ENCODE measurements around the gene CNIH3. TPM values are rescaled to one million over a fixed set of nuclear protein-coding genes. Genes with fewer than 3 reads are reported as not detected.

Gene CNIH3
- total RNA-seq, 1 donor from 2014 or later: 3.2 TPM

GRCh38 chr1:224722838-224723237 is 106.7 kb downstream of the CNIH3 start:
- DNase-seq: no peak

GRCh38 chr1:224724566-224724965 is 108.4 kb downstream of the CNIH3 start:
- no peak for DNase-seq

DNA sequence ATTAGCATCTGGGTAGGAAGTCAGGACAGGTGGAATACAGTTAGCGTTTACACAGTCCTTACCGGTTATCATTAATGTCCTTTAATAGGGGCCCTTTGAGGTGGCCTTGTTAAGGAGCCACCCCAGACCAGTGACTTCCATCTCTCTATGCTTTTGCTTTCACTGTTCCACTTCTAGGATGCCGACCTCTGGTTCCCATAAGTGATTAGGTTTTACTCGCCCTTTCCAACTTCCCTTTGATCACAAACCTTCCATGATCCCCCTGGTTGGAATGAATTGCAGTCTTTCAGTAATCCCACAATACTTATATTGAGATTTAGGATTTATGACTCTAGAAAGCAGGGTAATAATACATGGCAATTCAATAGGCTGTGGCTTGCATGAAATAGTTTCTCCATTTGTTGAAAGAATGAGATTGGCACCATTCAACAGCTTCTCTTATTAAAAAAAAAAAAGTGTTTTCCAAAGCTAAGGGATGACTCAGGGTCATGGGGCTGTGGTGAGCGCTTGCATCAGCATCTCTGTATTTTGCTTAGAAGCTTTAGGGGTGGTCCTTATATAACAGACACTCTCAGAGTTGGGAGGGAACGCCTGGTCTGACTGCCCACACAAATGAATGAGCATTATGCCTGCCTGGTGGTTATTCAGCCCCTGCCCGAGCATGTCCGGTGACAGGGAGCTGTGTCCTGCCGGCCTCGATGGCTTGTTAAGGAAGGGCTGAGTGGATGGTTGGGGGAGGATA is 110.5 kb downstream of the CNIH3 start:
- DNase-seq: no peak

- no peak for DNase-seq
Measured at GRCh38 chr1:224727351-224728289, 111.5 kb downstream of the CNIH3 start.

GRCh38 chr1:224730540-224730939 is 114.4 kb downstream of the CNIH3 start:
- DNase-seq: no peak

DNA sequence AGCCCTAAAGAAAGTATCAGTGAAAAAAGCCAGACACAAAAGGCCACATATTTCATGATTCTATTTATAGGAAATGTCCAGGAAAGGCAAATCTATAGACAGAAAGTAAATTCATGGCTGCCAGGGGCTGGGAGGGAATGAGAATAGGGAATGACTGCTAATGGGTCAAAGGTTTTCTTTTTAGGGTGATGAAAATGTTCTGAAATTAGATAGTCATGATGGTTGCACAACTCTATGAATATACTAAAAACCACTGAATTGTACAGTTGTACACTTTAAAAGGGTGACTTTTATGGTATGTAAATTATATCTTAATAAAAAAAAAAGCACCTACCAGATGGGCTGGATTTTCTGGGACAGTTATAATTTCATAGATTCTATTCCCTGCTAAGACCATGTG is 114.8 kb downstream of the CNIH3 start:
- no peak for DNase-seq

DNA sequence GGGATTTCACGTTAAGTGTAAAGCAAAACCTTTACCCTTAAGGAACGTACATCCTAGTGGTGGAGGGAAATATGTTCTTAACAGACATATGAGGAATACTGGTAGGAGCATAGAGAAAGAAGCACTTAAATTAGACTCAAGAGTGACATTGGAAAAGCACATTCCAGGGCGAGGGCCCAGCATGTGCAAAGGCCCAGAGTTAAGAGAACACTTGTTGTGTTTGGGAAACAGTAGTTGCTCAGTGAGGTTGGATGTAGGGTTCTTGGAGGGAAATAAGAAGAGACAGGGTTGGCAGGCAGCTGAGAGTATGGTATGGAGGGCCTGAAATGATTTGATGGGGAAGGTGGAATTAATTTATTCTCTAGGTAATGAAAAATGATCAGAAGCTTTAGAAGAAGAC is 115.5 kb downstream of the CNIH3 start:
- DNase-seq: no peak

GRCh38 chr1:224732377-224733026 is 116.4 kb downstream of the CNIH3 start:
- no peak for DNase-seq

GRCh38 chr1:224733027-224733911 is 117.2 kb downstream of the CNIH3 start:
- no peak for DNase-seq

DNA sequence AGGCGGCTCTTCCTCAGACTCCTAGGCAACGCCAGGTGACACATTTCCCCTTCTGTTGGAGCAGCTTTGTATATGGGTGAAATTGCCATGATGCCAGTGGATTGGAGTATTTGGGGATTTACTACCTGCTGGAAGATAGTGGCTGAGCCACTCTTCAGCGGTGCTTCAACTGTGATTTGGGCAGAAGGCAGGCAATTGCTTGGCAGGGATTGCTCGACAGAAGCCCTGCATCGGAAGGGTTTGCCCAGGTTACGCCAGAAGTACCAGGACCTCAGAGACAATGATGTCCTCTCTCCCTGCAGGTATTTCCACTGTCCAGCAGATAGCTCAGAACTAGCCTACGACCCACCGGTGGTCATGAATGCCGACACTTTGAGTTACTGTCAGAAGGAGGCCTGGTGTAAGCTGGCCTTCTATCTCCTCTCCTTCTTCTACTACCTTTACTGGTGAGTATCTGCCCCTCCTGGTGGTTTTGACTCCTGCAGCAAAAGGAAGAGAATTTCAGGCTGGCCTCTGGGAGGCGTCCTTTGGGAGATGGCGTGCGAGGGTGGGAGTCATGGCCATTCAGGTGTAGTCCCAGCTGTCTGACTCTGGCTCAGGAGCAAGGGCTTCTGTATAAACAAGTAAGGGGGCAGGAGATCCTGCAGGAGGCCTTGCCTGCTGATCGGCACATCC is 118.3 kb downstream of the CNIH3 start:
- no peak for DNase-seq

GRCh38 chr1:224735159-224735558 is 119.0 kb downstream of the CNIH3 start:
- DNase-seq: no peak

- DNase-seq: peak; percentile 36
Measured at GRCh38 chr1:224736619-224737352, 120.7 kb downstream of the CNIH3 start.

GRCh38 chr1:224737353-224737727 is 121.2 kb downstream of the CNIH3 start:
- no peak for DNase-seq

GRCh38 chr1:224739303-224739996 is 123.3 kb downstream of the CNIH3 start:
- no peak for DNase-seq

DNA sequence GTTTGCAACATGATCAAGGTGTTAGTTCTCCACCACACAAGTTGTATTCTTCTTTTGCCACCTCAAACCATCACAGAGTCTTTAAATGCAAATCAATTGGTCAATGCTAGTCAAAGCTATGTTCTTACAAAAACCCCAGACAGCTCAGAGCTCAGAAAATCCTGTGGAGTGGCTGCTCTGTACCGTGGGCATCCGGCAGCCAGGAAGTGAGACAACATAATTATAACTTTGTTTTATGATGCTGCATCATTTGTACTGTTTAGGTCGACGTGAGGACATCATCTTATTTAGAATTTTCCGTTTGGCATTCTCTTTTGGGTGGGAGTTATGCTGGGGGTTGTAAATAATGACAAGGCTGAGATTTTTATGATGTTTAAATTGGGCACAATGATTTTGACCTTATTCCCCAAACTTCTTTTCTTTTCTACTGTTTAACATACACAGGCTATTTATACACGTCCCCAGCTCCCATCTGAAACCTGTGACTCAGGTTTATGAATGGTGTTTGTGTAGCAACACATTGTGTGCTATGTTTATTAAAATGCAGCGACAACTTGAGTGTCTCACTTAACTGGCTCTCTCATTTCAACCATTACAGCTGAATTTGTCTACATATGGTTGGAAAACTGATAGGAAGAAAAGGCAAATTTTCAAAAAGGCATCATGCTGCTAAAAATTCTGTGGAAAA is 124.0 kb downstream of the CNIH3 start:
- no peak for DNase-seq

- no peak for DNase-seq
Measured at GRCh38 chr1:224740685-224741052, 124.6 kb downstream of the CNIH3 start.

DNA sequence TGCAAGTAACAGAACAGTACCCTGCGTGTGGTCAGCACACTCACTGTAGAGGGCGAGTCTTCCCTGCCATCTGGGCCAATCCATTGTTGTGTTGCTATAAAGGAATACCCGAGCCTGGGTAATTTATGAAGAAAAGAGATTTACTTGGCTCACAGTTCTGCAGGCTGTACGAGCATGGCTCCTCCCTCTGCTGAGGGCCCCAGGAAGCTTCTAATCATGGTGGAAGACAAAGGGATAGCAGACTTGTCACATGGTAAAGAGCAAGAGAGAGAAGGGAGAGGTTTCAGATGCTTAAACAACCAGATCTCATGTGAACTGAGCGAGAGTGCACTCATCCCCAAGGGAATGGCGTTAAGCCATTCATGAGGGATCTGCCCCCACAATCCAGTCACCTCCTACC is 126.2 kb downstream of the CNIH3 start:
- no peak for DNase-seq

DNA sequence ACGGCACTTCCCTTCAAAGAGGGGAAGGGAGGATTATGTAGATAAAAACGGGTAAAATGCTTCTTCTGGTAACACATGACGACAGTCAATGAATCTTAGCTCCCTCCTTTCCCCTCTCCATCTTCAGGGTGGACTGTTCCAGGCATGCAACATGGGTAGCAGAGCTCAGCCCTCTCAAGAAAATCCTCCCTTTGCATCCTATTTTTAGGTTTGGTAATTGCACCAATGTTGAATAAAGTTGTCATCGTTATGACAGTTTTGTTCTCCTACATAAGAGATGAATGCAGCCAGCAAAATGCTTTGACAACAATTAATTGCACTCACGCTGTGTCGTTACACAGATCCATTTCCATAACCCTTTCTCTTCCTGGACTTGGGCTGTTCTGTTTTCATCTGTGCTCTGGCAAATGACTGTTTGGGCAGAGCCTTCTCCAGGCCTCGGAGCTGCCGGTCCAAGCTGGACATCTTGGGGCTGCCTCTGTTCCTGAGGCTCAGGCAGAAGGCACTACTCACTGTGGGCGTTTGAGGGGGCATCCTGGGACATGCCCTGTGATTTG is 127.6 kb downstream of the CNIH3 start:
- no peak for DNase-seq

GRCh38 chr1:224744521-224744920 is 128.4 kb downstream of the CNIH3 start:
- DNase-seq: no peak
